Esophagus squamous epithelium (tissue), 4 donors: ENCODE results near the gene SETD1B.

ENCODE experiments used
- CTCF ChIP-seq, 6 experiments: fragments of 450-650 bp in 4 of 6; fragments of 200-600 bp in 2 of 6; sonication (generic) in 2 of 6; IDR thresholded peaks; one replicate each; pipeline ENCODE4 v1.5.1; 2016 to 2019; ENCODE audit warnings: antibody characterized with exemption in 6 of 6, mild to moderate bottlenecking in 4 of 6, moderate library complexity in 4 of 6
- POLR2A ChIP-seq, 4 donors: fragments of 450-650 bp; IDR thresholded peaks; one replicate each; pipeline ENCODE4 v1.6.1; 2017; ENCODE audit warnings: antibody characterized with exemption in 4 of 4, mild to moderate bottlenecking in 4 of 4, moderate library complexity in 3 of 4

GRCh38 chr12:121770813-121771625, 32.8 kb upstream of the SETD1B start:
- no peak for TF ChIP-seq POLR2A (IDR thresholded peaks at IDR 0.05)
- no peak for TF ChIP-seq CTCF (IDR thresholded peaks at IDR 0.05)
